ENCODE measurements around the gene APOE.

Gene APOE

GRCh38 chr19:44954649-44955504, 49.3 kb downstream of the APOE start, which contains the start of gene CLPTM1:
Gene CLPTM1 (plus strand): TSS chr19:44955380. CDS start chr19:44955396, 16 bp downstream.
- peak; percentile 96 for DNase-seq

GRCh38 chr19:44955505-44956439, 50.2 kb downstream of the APOE start:
- DNase-seq, result no peak

GRCh38 chr19:44957526-44957925, 51.9 kb downstream of the APOE start:
- DNase-seq, result no peak

GRCh38 chr19:44958090-44958489, 52.5 kb downstream of the APOE start:
- no peak for DNase-seq
